B cell (primary cell): ENCODE measurements around the gene ARHGAP19.

ENCODE experiments used
- CTCF ChIP-seq: fragments of 200-600 bp; IDR thresholded peaks from one replicate; pipeline ENCODE4 v1.8.0; 2022; ENCODE audit warnings: antibody characterized with exemption, mild to moderate bottlenecking
- EZH2 ChIP-seq: IDR thresholded peaks from 2 replicates; pipeline ENCODE4 v1.6.1; 2012; ENCODE audit warnings: borderline replicate concordance, low read depth, mild to moderate bottlenecking, moderate library complexity, low read length; ENCODE audit not compliant: insufficient read depth, poor library complexity, severe bottlenecking

DNA sequence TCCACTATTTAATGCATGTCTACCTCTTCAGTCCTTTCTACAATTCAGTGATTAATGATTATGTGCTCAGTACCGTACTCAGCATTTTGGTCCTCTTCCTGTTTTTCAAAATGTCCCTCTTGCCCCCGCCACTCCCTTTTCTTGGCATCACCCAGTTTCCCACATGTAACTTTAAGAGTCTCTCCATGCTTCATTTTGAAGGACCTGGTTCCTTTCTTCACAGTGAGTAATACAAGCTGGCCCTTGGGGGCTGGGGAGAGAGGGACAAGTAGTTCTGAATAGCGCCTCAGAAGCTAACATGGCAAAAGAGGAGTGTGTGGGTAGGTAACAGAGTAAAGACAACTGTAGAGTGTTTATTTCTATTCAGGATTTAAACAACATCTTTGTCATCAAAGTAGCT, 72.1 kb downstream of the ARHGAP19 start:
- TF ChIP-seq CTCF: no peak
- no peak for TF ChIP-seq EZH2
